HG03558 (cell line): ENCODE data around the gene HMG20A.

Source experiments
- ATAC-seq: cut with Tn5 transposase; IDR thresholded peaks from one replicate; pipeline ENCODE4 v1.9.1; 2021; ENCODE audit warnings: moderate number of reproducible peaks; ENCODE audit not compliant: unreplicated experiment; ENCODE audit errors: extremely low read depth

The HMG20A gene

DNA sequence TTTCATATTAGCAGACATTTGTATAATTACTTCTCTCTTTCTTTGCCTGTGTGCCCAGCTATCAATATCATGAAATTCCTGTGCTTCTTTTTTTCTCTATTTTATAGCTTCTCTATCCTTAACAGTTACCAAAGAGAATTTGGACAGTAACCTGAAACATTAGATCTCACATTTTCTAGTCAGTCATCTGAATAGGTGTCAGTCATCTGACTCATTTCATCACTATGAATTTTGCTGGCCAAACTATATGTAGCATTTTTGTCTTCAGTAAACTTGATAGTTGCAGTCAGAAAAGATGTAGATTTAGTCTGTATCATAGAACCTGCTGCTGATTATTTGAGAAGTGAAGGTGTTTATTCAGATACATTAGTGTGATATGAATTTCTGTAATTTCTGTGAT is 52.6 kb downstream of the HMG20A start:
- no peak for ATAC-seq

GRCh38 chr15:77474310-77474988 is 53.8 kb downstream of the HMG20A start:
- ATAC-seq, result no peak

GRCh38 chr15:77475001-77475400 is 54.3 kb downstream of the HMG20A start:
- no peak for ATAC-seq

GRCh38 chr15:77475898-77476297 is 55.2 kb downstream of the HMG20A start:
- no peak for ATAC-seq

- ATAC-seq, result no peak
Observed at GRCh38 chr15:77476995-77477394, 56.3 kb downstream of the HMG20A start.

- no peak for ATAC-seq
Observed at GRCh38 chr15:77478051-77478450, 57.4 kb downstream of the HMG20A start.

DNA sequence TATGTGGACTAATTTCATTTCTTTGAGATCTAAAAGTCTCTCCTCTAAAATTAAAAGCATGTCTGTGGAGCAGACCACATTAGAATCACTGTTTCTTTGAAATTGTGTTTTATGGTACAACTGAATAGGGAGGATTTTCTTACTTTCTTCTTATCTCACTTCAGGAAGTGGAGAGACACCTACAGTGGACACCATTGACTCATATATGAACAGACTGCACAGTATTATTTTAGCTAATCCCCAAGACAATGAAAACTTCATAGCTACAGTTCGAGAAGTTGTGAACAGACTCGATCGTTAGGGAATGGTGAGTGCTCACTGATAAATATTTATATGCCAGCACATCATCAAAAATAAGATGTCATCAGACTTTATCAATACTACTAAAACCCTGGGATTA is 58.3 kb downstream of the HMG20A start:
- ATAC-seq, result no peak

DNA sequence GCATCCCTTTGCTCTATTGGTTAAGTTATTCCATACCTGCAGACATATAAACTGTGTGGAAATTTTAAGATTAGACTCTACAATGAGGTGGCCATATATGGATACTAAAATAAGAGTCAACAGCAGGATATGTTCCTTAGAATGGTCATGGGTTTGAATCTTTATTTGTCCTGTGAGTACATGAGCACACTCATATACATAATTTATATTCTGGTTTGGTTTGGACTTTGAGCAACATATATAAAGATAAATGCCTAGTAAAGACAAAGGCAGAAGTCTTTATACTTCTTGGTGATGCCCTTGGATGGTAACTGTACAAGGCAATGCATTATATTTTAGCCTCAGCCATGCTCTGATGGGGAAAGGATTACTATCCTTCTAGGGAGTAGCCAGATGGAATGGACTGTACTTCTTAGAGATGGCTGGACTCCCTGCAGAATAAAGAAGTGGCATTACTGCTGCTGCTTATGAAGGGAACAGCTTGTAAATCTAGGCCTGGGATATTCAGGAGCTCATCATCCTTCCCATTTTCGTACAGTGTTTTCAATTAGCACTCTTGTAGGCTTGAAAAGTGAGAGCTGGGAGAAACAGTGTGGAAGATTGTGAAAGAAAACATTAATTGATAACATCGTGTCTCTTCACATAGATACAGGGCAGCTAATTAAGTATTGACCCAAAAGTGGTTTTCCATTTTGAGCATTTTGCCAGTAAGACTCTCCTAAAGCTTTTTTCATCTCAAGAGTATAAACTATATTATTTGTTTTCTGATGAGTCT is 60.4 kb downstream of the HMG20A start:
- no peak for ATAC-seq

GRCh38 chr15:77481670-77482069 is 61.0 kb downstream of the HMG20A start:
- no peak for ATAC-seq

DNA sequence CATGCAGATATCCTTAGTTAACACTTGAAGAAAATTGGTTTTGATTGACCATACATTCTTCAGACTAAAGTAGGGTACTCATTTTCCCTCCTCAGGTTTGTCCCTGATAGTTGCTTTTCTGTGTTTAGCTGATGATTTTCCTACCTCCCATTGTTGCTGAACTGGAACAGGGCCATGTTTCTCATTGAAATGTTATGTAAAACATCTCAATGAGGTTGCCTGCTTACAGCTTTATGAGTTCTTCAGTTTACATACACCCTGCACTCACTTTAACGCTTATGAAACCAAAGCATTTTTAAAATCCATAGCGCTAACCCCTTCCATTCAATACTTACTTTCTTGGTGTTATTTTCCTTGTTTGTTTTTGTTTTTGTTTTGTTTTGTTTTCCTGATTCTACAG is 61.9 kb downstream of the HMG20A start:
- no peak for ATAC-seq

GRCh38 chr15:77483425-77484140 is 62.9 kb downstream of the HMG20A start:
- no peak for ATAC-seq

- no peak for ATAC-seq
Observed at GRCh38 chr15:77484994-77485393, 64.3 kb downstream of the HMG20A start.

GRCh38 chr15:77486542-77487468 is 66.1 kb downstream of the HMG20A start:
- ATAC-seq, result no peak

GRCh38 chr15:77487469-77487842 is 66.8 kb downstream of the HMG20A start:
- no peak for ATAC-seq

GRCh38 chr15:77487888-77488287 is 67.2 kb downstream of the HMG20A start:
- no peak for ATAC-seq

DNA sequence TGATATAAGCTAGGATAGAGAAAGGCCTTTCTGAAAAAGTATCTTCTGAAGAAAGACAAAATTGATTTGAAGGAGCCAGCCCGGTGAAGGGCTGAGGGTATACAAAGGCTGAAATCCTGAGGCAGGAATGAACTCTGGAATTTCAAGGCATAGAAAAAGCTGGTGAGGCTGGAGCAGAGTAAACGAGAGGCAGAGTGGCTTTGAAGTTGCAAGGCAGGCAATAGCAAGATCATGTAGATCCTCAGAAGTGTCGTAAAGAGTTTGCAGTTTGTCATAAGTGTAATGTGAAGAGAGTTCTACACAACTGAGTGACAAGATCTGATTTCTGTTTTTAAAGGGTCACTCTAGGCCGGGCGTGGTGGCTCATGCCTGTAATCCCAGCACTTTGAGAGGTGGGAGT is 69.0 kb downstream of the HMG20A start:
- no peak for ATAC-seq

- ATAC-seq, result no peak
Observed at GRCh38 chr15:77493324-77493907, 72.7 kb downstream of the HMG20A start.

DNA sequence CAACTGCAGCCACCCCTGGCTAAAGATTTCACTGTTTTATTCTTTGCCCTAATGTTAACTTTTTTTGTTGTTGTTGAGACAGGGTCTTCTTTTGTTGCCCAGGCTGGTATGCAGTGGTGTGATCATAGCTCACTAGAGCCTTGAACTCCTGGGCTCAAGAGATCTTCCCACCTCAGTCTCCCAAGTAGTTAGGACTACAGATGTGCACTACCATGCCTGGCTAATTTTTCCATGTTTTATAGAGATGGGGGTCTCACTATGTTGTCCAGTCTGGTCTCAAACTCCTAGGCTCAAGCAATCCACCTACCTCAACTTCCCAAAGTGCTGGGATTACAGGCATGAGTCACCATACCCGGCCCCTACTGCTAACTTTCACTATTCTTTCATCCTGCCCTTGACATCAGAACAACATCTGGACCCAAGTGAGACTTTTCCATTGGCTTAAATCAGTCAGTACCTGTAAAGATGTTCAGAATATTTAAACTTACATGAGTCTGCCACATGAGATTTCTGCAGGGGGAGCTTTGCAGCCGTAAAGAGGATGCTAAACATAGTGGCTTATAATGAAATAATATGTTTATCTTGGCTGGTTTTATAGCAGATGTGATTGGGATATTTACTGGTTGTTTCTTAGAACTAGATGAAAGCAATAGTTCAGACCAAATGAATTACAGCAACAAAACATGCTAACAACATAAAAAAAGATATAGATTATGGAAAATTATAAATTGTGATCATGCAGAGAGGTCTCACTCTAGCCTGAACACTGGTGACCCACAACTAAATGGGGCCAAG is 73.6 kb downstream of the HMG20A start:
- no peak for ATAC-seq

- no peak for ATAC-seq
Observed at GRCh38 chr15:77494964-77495363, 74.3 kb downstream of the HMG20A start.
